GM06990 (cell line): ENCODE measurements around the gene DLX4.

Source experiments
- DNase-seq: peaks from one replicate; pipeline ENCODE4 v3.0.0-alpha.2; 2011; ENCODE audit not compliant: insufficient read length; ENCODE audit errors: extremely low read depth
- H3K27me3 ChIP-seq: replicated peaks from 2 replicates; pipeline ENCODE4 v1.6.0; 2011; ENCODE audit warnings: low read length; ENCODE audit not compliant: control insufficient read depth, insufficient read depth
- H3K36me3 ChIP-seq: 2 replicates; pipeline ENCODE4 v1.5.1; 2011; ENCODE audit warnings: low read length; ENCODE audit not compliant: control insufficient read depth, insufficient read depth
- H3K4me3 ChIP-seq: replicated peaks from 2 replicates; pipeline ENCODE4 v1.5.1; 2011; ENCODE audit warnings: low read depth, mild to moderate bottlenecking, control low read depth, low read length
- CTCF ChIP-seq: IDR thresholded peaks from 2 replicates; pipeline ENCODE4 v1.5.1; 2011; ENCODE audit warnings: low read length, control low read depth, mild to moderate bottlenecking, inconsistent platforms; ENCODE audit not compliant: insufficient read depth, poor library complexity, severe bottlenecking

DLX4 gene

GRCh38 chr17:49962599-49963308 lies 6.2 kb upstream of the DLX4 start:
- TF ChIP-seq CTCF: no peak
- no peaks in the 10 kb centered on the region for H3K36me3 ChIP-seq
- H3K27me3 ChIP-seq: peaks cover 5% of the 10 kb centered on the region
- H3K4me3 ChIP-seq: no peak overlapping the region
- DNase-seq: no peak

GRCh38 chr17:49963309-49963625 lies 5.7 kb upstream of the DLX4 start:
- Histone ChIP-seq H3K4me3 (no peak overlapping the region), H3K27me3 (peaks cover 5% of the 10 kb centered on the region), H3K36me3 (no peaks in the 10 kb centered on the region)
- no peak for DNase-seq
- no peak for TF ChIP-seq CTCF

- H3K4me3 ChIP-seq: no peak overlapping the region
- peaks cover 5% of the 10 kb centered on the region for H3K27me3 ChIP-seq
- DNase-seq: no peak
- no peaks in the 10 kb centered on the region for H3K36me3 ChIP-seq
- TF ChIP-seq CTCF: no peak
These were observed 5.2 kb upstream of the DLX4 start for GRCh38 chr17:49963626-49964302.

- Histone ChIP-seq H3K4me3 (no peak overlapping the region), H3K27me3 (peaks cover 5% of the 10 kb centered on the region), H3K36me3 (no peaks in the 10 kb centered on the region)
- DNase-seq: no peak
- TF ChIP-seq CTCF: no peak
These were observed 4.7 kb upstream of the DLX4 start for GRCh38 chr17:49964303-49964768.

- Histone ChIP-seq H3K4me3 (no peak overlapping the region), H3K27me3 (peaks cover 5% of the 10 kb centered on the region), H3K36me3 (no peaks in the 10 kb centered on the region)
- no peak for TF ChIP-seq CTCF
- no peak for DNase-seq
These were observed 4.0 kb upstream of the DLX4 start for GRCh38 chr17:49964769-49965523.
